ENCODE data around the gene MPDU1. TPM values are rescaled to one million over a fixed set of nuclear protein-coding genes. Genes with fewer than 3 reads are reported as not detected.

Gene MPDU1
- total and polyA plus RNA-seq, 2 of the 13 experiments (the other 11 are each of a cell fraction or from before 2014, with no cell fraction given), result 112 to 167 TPM

DNA sequence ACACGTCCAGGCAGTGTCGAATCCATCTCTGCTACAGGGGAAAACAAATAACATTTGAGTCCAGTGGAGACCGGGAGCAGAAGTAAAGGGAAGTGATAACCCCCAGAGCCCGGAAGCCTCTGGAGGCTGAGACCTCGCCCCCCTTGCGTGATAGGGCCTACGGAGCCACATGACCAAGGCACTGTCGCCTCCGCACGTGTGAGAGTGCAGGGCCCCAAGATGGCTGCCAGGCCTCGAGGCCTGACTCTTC is 11.4 kb upstream of the MPDU1 start (continued):
- TF ChIP-seq CSRNP1 (CRISPR knock-in tag; IDR thresholded peaks at IDR 0.05) (peak; percentile 88; the same call in 1 of the 2 replicates), ZNF546 (CRISPR knock-in tag; conservative IDR thresholded peaks at IDR 0.05) (no peak), ZMAT3 (CRISPR knock-in tag; conservative IDR thresholded peaks at IDR 0.05) (no peak), ZSCAN5A (CRISPR knock-in tag; IDR thresholded peaks at IDR 0.05; ENCODE audit: borderline replicate concordance) (no peak; the same call in 1 of the 2 replicates), PAF1 (CRISPR knock-in tag; IDR thresholded peaks at IDR 0.05) (no peak), ZNF367 (CRISPR knock-in tag; IDR thresholded peaks at IDR 0.05; ENCODE audit: borderline replicate concordance) (no peak), ATF7-NPFF (CRISPR knock-in tag; IDR thresholded peaks at IDR 0.05; ENCODE audit: low read depth) (peak; percentile 83), DR1 (CRISPR knock-in tag; IDR thresholded peaks at IDR 0.05) (no peak), ATF3 (CRISPR knock-in tag; IDR thresholded peaks at IDR 0.05) (no peak), ADNP (CRISPR knock-in tag; IDR thresholded peaks at IDR 0.05) (no peak), ZNF619 (CRISPR knock-in tag; IDR thresholded peaks at IDR 0.05) (no peak; the same call in 1 of the 2 replicates), PAX8 (CRISPR knock-in tag; IDR thresholded peaks at IDR 0.05; ENCODE audit: borderline replicate concordance) (no peak), TRAFD1 (CRISPR knock-in tag; IDR thresholded peaks at IDR 0.05; ENCODE audit: borderline replicate concordance) (no peak), POLR2AphosphoS5 (IDR thresholded peaks at IDR 0.05; ENCODE audit: low read depth, low read length) (no peak; the same call in 1 of the 2 replicates)
- TF ChIP-seq, protein P1, sequence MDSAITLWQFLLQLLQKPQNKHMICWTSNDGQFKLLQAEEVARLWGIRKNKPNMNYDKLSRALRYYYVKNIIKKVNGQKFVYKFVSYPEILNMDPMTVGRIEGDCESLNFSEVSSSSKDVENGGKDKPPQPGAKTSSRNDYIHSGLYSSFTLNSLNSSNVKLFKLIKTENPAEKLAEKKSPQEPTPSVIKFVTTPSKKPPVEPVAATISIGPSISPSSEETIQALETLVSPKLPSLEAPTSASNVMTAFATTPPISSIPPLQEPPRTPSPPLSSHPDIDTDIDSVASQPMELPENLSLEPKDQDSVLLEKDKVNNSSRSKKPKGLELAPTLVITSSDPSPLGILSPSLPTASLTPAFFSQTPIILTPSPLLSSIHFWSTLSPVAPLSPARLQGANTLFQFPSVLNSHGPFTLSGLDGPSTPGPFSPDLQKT (CRISPR knock-in tag; IDR thresholded peaks at IDR 0.05; ENCODE audit: borderline replicate concordance), result no peak; the same call in 1 of the 2 replicates
- TF ChIP-seq, protein P2, sequence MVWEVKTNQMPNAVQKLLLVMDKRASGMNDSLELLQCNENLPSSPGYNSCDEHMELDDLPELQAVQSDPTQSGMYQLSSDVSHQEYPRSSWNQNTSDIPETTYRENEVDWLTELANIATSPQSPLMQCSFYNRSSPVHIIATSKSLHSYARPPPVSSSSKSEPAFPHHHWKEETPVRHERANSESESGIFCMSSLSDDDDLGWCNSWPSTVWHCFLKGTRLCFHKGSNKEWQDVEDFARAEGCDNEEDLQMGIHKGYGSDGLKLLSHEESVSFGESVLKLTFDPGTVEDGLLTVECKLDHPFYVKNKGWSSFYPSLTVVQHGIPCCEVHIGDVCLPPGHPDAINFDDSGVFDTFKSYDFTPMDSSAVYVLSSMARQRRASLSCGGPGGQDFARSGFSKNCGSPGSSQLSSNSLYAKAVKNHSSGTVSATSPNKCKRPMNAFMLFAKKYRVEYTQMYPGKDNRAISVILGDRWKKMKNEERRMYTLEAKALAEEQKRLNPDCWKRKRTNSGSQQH (CRISPR knock-in tag; IDR thresholded peaks at IDR 0.05; ENCODE audit: low read depth), result peak; percentile 85; the same call in 1 of the 2 replicates
- TF ChIP-seq, protein P3, sequence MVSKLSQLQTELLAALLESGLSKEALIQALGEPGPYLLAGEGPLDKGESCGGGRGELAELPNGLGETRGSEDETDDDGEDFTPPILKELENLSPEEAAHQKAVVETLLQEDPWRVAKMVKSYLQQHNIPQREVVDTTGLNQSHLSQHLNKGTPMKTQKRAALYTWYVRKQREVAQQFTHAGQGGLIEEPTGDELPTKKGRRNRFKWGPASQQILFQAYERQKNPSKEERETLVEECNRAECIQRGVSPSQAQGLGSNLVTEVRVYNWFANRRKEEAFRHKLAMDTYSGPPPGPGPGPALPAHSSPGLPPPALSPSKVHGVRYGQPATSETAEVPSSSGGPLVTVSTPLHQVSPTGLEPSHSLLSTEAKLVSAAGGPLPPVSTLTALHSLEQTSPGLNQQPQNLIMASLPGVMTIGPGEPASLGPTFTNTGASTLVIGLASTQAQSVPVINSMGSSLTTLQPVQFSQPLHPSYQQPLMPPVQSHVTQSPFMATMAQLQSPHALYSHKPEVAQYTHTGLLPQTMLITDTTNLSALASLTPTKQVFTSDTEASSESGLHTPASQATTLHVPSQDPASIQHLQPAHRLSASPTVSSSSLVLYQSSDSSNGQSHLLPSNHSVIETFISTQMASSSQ (IDR thresholded peaks at IDR 0.05; ENCODE audit: low read depth), result no peak
- TF ChIP-seq, protein P3 (CRISPR knock-in tag; IDR thresholded peaks at IDR 0.05; ENCODE audit: borderline replicate concordance), result no peak; the same call in 1 of the 2 replicates

Data from HepG2 (cell line).